GM21381 (cell line): ENCODE data around the gene SMAGP.
A peak's percentile ranks its signal among the peaks of the same experiment; 100 is the strongest.
"Not testable (repeated sequence)": the region's sequence is repeated elsewhere in the genome, so short reads cannot be mapped to it uniquely, and the experiment has no call there.

Experiments used
- ATAC-seq: cut with Tn5 transposase; IDR thresholded peaks from one replicate; pipeline ENCODE4 v1.9.1; 2021; ENCODE audit warnings: mild to moderate bottlenecking, moderate library complexity; ENCODE audit not compliant: unreplicated experiment

SMAGP gene

GRCh38 chr12:51270067-51270950 is at the start of gene SMAGP:
Gene SMAGP, minus strand, starts transcription at chr12:51270415. Its CDS starts 1,137 bp downstream, at chr12:51269278.
- peak; percentile 69 for ATAC-seq

- ATAC-seq: no peak
These were observed 48.8 kb upstream of the SMAGP start for GRCh38 chr12:51318846-51319599.

DNA sequence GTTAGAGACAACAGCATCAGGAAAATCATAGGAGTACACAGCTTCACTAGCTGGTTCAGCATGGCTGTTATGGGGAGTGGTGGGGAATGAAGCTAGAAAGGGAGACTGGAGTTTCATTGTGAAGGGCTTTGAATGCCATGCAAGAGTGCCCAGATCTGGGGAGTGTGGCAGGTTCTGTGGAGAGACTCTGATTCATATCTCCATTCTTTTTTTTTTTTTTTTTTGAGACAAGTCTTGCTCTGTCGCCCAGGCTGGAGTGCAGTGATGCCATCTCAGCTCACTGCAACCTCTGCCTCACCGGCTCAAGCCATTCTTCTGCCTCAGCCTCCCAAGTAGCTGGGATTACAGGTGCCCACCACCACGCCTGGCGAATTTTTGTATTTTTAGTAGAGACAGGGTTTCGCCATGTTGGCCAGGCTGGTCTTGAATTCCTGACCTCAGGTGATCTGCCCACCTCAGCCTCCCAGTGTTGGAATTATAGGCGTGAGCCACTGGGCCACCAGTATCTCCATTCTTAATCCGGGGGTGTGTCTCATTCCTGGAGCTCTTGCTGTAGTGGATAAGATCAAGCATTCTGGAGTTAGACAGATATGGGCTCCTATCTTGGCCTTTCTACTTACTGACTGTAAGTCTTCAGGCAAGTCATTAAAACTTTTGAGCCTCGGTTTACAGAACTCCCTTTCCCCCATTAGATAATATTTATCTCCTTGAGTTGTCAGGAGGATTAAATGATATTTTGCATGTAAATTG is 48.0 kb upstream of the SMAGP start:
- not testable (repeated sequence) for ATAC-seq

- ATAC-seq: no peak
These were observed 41.2 kb upstream of the SMAGP start for GRCh38 chr12:51311389-51311788.

DNA sequence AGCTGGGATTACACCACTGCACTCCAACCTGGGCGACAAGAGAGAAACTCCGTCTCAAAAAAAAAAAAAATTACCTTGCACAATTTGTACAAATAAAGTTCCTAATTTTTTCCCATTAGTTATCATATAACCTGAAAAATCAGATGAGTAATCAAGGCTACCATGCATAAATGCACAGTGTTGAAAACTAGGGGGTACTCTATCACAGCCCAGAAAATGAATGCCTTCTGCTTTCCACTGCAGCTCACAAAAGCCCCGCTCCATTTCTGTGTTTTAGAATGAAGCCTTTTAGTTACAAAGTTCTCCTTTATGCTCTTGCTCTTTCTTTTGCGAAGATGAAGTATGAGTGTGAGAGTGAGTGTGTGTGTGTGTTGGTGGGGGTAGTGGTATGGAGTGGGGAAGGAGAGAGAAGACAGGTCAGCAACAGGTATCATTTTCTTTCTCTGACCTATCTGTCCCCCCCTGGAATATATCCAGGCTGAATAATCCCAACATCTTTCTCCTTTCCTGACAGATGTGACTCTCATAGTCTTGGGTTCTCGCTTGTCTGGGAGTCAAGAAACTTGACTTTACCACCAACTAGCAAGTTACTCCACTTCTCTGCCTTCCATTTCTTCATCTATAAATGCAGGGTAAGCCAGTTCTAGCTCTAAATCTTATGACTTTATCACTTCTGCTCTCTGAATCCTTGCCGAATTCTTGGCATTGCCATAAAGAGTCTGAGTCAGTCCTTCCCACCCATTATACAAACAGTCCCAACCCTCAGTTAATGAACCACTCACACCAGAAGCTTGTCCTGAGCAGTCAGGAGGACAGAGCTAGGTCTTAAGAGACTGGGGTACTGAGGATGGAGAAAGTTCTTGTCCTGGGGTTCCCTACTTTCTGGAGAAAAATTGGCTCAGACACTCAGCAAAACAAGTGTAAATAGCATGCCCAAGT is 37.7 kb upstream of the SMAGP start:
- no peak for ATAC-seq

GRCh38 chr12:51306507-51306906 is 36.3 kb upstream of the SMAGP start:
- no peak for ATAC-seq

DNA sequence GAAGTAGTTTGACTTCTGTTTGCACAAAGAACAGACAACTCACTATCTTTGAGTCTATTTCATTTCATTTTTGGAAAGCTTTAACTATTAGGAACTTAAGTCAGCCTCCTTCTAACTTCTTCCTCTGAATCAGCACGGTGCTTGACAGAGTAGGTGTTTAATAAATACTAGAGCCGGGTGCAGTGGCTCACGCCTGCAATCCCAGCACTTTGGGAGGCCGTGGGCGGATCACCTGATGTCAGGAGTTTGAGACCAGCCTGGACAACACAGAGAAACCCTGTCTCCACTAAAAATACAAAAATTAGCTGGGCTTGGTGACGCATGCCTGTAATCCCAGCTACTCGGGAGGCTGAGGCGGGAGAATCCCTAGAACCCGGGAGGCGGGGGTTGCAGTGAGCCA is 30.6 kb upstream of the SMAGP start:
- ATAC-seq: not testable (repeated sequence)

DNA sequence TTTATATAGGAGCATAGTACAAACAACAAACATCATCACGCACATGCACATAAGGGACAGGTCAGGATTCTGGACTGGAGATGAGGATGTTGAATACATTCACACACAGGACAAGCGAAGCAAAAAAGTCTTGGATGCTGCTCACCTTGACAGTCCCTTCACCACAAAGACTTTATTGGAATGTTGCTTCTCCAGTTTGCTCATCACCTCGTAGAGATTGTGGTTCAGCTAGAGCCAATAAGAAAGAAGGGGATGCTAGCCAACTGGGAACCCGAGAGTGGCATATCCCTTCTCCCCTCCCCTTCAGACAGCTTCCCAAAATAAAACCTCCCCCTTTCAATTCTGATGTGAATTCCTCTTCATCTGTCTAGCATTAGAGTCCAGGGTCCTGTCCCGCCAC is 25.4 kb upstream of the SMAGP start:
- ATAC-seq: no peak

- not testable (repeated sequence) for ATAC-seq
These were observed 23.9 kb upstream of the SMAGP start for GRCh38 chr12:51294097-51294496.

- no peak for ATAC-seq
These were observed 23.5 kb upstream of the SMAGP start for GRCh38 chr12:51293696-51294095.

DNA sequence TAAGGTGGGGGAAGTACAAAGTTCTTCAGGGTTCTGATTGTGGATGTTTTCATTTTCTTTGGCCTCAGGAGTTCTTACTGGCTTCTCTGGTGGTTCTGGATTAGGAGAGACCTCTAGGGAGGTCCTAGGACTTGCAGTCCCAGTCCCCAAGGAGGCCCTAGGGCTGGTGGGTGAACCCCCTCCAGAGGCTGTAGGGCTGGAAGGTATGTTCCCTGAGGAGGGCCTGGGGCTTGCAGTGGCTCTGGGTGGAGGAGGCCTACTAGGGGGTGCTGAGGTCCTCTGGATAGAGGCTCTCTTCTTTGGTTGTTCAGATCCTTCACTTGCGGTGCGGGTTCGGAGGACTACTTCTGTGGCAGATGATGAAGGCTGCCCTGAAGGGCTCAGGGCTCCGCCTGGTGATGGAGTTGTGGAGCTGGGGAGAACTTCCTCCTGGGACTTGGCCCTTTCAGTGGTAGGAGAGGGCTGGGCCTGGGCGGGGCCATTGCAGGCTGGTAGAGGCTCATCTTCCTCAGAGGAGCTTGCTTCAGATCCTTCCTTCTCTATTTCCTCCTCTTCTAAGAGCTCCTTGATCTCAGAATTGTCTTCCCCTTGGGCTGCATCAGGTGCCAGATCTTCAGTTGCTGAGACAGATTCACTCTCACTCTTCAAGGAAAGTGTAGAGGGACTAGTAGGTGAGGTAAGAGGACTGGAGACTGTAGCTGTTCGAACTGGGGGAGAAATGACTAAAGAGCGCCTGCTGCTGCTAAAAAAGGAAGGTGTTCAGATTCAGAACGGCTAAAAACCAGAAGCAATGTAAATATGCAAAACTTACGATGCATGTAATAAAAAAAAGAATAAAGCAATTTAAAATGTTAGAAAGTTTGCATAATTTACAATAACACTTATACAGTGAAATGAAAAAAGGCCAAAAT is 21.6 kb upstream of the SMAGP start:
- ATAC-seq: not testable (repeated sequence)

GRCh38 chr12:51285843-51286242 is 15.6 kb upstream of the SMAGP start:
- ATAC-seq: no peak

DNA sequence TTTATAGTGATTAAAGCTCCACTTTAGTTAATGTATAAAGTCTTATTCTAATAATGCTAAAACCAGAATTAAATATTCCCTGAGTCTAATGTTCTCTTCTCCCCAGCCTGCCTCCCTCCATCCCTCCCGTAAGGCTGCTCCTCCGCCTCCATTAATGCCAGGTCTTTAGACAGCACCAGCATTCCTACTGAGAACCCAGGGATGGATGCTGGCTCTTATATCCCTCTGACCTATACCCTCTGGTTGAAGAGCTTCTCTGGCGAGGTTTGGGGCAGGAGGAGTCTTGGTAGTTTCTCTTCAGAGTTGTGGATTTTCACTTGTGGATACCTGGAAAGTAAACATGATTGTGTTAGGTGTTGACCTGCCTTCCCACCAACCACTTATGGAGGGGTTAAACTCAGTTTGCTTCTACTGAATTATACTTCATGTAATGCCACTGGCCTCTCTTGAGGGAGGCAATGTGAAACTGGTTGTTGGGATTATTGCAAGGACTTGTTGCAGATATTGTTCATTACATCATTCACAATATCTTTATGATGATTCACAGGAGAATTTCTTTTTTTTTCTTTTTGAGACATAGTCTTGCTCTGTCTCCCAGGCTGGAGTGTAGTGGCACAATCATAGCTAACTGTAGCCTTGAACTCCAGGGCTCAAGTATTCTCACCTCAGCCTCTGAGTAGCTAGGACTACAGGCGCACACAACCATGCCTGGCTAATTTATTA is 11.1 kb upstream of the SMAGP start:
- no peak for ATAC-seq

- no peak for ATAC-seq
These were observed 4.9 kb upstream of the SMAGP start for GRCh38 chr12:51275088-51275487.

- not testable (repeated sequence) for ATAC-seq
These were observed 2.6 kb upstream of the SMAGP start for GRCh38 chr12:51272810-51273209.

- no peak for ATAC-seq
These were observed 820 bp upstream of the SMAGP start for GRCh38 chr12:51270951-51271518.

DNA sequence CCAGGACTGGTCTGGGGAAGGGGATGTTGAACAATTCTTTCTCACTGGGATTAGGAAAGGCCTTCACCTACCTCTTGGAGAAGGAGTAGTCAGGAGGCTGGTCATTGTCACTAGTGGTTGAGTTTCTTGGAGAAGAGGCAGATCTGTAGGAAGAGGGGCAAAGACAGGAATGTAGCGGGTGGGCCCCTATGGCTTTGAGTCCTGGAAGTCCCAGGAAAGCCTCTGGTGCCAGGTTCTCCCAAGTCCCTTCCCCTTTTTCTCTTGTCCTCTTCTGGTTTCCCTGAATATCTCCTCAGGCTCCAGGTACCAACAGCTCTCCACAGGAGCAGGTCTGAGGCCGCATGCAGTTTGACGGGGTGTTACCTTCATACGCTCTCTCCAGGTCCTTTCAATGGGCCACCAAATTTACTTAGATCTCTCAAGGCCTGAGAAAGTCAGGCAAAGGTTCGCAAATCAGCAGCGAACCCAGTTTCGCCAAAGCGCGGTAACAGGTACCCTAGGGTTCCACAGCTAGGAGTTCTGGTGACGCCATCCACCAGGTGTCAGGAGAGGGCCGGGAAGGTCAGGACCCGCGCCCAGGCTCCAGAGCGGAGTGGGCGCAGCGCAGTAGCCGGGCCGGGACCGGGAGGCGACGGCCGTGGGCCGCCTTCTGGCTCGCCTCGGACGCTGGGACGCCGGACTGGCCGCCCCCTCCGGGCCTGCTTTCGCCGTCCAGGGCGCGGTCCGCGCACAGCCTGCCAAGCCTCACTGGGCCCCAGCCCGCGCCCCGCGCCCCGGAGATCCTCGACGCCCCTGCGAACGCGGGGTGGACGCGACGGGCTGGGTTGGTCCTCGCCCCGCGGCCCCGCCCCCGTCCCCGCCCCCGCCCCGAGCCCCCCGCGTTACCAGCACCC is 795 bp downstream of the SMAGP start:
- ATAC-seq: peak; percentile 39
